ENCODE measurements around the gene FBXO2.
"Not testable (repeated sequence)": the region's sequence is repeated elsewhere in the genome, so short reads cannot be mapped to it uniquely, and the experiment has no call there.

FBXO2 gene

DNA sequence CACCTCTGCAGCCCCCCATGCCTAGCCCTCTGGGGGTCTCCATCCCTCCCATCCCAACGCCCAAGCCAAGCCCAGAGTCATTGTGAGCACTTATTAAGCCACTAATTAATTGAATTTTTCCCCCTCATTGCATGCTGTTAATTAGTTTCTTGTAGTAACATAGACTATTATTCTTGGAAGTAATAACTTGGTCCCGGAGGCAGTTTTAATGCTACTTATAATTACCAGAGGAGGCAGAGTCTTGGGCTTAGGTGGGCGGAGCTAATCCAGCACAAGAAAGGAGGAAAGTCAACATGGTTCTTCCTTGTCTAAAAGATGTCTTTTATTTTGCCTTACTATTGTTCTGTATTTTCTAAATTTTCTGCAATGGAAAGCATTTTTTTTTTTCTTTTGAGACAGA, 27.7 kb downstream of the FBXO2 start:
- no peak for DNase-seq

DNA sequence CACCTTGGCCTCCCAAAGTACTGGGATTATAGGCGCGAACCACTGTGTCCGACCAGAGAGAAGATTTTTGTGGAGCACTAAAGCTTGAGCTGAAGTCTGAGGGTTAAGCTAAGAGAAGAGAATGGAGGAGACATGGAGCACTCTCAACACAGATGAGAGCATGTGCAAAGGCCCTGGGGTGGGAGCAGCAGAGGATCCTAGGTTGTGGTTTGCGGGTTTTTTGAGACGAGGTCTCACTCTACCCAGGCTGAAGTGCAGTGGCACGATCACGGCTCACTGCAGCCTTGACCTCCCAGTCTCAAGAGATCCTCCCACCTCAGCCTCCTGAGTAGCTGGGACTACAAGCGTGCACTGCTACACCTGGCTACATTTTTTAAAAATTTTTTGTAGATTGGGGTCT, 30.5 kb downstream of the FBXO2 start:
- DNase-seq: no peak

DNA sequence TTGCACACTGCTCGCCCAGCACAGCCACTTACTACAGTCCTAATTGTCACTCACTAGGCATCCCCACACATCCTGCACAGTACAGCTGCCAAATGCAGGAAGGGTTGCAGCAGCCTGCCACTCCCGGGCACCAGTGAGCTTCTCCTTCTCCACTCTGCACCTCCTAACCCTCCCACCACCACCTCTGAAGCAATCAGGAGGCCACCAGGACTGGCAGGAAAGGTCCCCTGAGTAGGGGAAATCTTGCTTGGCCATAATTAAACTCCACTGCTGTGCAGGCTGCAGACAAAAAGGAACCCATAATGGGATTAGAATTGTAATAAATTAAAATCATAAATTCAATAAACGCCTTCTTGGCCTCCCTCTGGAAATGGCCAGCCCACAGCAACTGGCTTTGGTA, 31.8 kb downstream of the FBXO2 start:
- DNase-seq: no peak

DNA sequence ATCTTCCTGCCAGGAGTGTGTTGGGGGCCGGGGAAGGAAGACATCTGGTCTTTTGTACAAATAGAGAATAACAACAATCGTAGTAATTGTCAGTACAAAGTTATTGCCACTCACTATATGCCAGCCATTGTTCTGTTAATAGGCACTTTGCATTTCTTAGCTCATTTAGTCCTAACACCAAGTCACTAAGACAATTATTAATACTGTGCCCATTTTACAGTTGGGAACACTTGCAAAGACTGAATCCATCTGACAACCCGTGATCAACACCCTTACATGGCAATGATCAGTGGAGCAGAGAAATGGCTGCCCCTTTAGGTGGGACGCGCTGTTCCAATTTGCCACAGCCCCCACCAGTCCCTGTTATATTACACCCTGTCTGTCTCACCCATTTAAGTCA, 33.3 kb downstream of the FBXO2 start:
- no peak for DNase-seq

DNA sequence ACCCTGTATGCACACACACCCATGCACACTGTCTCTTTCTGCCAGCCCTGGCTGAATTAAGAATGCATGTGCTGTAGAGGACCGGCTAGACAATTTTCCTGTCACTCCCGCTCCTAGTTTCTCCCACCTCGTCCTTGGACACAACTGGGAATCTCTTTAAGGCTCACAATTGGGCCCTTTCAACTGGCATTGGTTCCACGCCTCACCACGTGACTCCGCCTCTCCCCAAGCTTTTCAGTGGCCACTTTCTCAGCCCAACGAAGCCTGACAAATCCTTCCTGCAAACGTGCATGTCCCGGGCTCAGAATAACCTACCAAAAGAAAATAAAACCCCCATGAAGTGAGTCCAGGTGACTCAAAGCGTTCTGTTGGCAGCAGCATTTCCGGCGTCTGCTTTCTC, 33.8 kb downstream of the FBXO2 start:
- DNase-seq: no peak

DNA sequence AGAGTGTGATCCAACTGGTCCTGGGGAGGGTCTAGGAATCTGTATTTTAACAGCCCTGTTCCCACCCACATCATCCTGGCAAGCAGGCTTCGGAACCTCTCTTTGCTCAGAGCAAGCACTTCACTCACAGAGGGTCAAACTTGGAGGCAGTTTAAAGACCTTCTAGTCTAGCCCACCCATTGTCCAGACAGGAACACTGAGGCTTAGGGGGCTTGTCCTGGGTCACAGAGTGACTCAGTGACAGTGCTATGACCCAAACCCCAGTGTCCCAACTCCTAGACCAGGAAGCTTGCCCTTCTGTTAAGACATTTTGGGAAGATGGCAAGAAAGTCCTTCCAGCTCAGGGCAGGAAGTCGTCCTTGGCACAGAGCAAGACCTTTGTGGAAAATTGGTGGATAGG, 36.5 kb downstream of the FBXO2 start:
- DNase-seq: no peak

DNA sequence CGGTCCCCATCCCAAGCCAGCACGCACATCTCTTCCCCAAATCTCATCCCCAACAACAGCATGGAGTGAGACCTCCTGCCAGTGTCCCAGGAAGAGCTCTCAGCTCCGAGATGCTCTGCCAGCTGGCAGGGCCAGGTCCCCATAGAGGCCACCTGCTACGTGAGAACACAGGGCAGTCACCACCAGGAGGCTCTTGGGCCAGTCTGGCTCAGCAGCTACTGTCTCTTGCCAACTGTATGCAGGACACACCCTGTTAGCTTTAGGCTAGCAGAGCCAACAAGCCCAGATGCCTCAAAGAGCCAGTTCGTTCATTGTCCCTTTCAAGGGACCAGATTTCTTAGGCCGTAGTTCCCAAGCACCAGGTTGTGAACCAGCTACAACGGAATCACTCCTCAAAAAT, 36.9 kb downstream of the FBXO2 start:
- no peak for DNase-seq

DNA sequence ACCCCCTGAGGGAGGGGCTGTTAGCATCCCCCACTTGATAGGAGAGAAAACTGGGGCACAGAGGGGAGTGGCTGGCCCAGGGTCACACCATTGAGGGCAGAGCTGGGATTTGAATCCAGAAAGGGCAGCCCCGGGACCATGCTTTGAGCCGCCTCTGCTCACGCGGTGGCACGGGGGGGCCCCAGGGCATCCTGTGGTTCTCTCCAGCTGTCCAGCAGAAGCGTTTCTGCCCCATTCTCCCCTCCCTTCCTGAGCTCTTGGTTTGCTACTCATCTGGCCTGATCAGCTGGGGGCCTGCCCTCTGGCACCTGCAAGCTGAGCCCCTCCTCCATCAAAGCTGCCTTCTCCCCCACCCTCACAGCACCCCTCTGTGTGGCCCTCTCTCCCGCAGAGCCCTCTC, 37.5 kb downstream of the FBXO2 start:
- DNase-seq: no peak

DNA sequence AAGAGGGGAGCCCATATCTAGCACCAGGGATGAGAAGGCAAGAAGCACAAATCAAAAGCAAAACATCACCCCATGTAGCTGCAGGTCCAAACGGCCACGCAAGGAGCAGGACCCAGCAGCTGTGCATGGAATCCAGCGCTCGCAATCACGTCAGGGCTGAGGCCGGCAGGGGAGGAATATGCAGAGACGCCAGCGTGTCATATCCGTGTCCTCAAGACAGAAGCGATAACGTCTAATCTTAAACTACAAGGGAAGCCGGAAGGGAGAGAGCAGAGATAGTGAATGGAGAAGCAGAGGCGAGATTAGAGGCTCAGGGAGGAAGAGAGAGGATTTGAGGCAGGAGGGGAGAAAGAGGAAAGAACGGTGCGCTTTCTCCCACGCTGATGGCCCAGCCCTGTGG, 39.1 kb downstream of the FBXO2 start:
- DNase-seq: no peak

DNA sequence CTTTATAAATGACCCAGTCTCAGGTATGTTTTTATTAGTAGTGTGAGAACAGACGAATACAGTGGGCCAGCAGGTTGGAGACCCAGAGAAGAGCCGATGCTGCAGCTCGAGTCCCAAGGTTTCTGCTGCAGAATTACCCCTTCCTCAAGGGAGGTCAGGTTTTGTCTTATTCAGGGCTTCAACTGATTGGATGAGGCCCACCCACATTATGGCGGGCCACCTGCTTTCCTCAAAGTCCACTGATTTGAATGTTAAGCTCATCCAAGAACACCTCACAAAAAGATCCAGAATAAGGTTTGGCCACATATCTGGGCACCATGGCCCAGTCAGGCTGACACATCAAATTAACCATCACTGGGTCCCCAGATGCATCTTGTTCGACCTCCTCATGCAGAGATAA, 40.9 kb downstream of the FBXO2 start:
- no peak for DNase-seq

DNA sequence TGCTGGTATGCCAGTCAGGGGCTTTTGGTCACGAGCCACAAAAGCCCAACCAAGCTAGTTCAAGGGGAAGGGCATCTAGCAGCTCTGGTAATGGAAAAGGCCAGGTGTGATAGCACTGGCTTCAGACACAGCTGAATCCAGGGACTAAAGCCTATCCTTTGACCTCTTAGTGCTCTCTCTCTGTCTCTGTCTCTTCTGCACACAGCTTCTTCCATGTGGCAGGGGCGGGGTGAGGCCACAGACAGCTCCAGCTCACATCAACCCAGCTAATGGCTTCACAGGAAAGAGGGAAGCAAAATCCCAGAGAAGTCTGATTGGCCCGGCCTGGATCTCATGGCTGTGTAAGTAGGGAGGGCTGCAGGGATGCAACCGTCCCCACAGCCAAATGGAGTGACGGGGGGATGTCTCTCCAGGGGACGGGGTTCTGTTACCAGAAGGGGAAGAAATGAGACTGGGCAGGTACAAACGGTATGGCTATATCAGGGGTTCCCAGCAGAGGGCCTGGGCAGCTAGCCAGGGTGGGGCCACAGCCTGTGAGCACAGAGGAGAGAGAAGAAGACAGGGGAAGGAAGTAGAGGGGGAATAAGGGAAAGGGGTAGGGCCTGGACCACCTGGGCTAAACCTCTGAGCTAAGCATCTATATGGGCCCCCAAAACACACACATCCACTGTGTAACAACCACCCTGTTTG, 42.4 kb downstream of the FBXO2 start:
- DNase-seq: no peak

DNA sequence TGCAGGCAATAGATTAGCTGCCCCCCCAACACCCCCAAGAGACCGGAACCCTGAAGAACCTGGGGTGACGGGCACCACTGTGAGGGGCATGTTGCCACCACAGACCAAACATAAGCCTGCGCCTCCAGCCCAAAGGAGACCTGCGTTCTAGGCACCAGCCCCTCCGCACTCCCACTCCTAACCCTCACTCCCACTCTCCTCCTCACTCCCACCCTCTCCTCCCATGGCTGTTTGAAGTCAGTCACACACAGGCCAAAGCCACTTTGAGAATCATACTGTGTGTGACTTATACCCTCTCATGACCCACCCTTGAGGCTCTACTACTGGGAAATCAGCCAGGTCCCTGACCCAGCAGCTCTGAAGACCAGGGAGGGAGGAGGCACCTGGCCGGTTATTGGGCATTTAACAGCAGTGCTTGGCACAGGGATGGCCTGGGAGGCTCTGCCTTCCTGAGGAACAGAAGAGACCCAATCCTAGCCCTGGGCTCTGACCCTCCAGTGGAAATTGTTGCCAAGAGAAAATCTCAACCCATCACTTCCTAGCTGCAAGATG, 43.5 kb downstream of the FBXO2 start:
- no peak for DNase-seq

DNA sequence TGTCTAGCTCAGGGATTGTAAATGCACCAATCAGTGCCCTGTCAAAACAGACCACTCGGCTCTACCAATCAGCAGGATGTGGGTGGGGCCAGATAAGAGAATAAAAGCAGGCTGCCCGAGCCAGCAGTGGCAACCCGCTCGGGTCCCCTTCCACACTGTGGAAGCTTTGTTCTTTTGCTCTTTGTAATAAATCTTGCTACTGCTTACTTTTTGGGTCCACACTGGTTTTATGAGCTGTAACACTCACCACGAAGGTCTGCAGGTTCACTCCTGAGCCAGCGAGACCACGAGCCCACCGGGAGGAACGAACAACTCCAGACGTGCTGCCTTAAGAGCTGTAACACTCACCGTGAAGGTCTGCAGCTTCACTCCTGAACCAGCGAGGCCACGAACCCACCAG, 44.9 kb downstream of the FBXO2 start:
- DNase-seq: not testable (repeated sequence)

DNA sequence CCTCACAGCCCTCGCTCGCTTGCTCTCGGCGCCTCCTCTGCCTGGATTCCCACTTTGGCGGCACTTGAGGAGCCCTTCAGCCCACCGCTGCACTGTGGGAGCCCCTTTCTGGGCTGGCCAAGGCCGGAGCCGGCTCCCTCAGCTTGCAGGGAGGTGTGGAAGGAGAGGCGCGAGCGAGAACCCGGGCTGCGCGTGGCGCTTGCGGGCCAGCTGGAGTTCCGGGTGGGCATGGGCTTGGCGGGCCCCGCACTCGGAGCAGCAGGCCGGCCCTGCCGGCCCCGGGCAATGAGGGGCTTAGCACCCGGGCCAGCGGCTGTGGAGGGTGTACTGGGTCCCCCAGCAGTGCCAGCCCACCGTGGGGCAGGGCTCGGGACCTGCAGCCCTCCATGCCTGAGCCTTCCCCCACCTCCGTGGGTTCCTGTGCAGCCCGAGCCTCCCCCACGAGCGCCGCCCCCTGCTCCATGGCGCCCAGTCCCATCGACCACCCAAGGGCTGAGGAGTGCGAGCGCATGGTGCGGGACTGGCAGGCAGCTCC, 45.6 kb downstream of the FBXO2 start:
- not testable (repeated sequence) for DNase-seq

DNA sequence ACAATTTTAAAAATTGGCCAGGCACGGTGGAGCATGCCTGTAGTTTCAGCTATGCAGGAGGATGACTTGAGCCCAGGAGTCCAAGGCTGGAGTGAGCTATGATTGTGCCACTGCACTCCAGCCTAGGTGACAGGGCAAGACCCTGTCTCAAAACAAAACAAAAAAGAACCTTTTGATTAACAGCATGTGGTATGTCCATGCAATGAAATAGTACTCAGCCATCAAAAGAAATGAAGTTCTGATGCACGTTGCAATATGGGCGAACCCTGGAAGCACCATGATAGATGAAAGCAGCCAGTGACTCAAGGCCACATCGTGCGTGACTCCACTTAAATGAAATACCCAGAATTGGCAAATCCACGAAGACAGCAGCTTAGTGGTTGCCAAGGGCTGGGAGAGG, 47.5 kb downstream of the FBXO2 start:
- DNase-seq: no peak

DNA sequence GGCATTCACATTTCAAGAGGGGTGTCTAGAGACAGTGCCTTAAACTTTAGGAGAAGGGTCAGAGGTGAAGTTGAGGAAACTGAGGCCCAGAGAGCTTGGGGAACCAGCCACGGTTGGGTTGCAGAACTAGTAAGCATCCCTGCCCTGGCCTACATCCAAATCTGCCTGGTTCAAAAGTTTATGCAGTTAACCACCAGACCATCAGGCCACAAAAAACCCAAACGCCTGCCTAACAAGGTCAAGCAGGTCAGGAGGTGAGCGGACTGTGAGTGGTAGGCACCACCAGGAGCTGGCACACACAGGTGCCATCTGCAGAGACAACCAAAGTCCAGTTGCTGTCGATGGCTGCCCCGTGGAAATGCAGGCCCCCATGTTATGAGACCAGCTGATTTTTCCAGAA, 51.2 kb downstream of the FBXO2 start:
- DNase-seq: no peak

DNA sequence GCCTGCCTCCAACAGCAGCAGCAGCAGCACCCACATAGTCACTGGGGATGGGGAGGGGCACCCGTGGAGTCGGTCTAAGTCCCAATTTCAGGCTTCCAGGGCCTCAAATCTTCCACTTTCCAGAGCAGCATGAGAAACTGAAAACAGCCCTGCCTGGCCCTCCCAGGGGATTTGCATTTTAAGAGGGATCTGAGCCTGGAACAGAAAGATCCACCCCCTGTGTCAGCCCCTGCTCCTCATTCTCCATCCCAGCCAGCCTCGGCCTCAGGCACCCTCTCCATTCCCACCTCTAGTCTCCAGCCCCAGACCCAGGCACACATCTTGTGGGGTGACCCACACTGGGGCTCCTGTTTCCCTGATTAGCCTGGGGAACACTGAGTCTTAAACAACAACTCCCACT, 51.8 kb downstream of the FBXO2 start:
- DNase-seq: no peak

DNA sequence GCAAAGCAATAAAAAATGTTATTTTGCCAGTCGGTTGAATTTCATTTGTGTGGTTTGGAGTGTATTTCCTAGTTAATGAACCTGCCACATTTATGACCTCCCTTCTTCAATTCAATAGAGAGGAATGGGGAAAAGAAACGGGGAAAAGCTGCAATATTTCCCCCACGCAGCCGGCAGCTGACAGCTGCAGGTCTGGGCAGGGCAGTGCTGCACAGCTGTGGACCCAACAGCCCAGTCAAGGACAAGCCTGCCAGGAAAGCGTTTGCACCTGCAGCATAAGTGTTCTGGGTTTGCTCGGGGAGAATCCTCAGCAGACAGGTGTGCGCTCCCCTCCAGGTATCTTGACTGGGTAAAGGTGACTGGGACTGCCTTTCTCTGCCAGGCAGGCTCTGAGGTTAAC, 53.4 kb downstream of the FBXO2 start:
- DNase-seq: no peak

DNA sequence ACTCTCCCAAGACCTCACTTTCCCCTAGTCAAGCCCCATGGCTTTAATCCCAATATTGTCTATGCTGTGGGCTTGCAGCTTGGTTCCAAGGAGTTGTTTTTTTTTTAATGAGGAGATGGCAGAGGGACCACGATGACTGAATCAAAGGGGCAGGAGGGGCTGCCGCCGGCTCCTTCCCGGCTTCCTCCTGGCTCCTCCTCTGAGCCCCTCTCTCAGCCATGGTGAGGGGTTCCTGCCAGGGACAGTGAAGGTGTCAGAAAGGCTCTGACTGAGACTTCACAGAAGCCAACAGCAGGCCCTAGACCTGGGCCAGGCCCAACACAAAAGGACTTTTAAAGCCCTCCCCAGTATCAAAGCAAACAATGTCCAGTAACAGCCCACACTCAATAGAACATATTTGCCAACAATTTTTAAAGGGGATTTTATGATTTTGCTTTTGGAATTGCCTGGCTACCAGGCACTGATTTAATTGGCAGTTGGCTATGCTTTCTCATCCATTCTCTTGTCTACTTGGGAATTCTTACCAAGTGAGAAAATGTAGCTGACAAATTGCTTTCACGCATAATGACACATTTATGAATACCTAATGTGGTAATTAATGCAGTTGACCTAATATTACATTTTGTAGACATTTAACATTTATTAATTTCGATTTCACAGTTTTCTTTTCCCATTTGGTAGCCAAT, 54.2 kb downstream of the FBXO2 start:
- no peak for DNase-seq

DNA sequence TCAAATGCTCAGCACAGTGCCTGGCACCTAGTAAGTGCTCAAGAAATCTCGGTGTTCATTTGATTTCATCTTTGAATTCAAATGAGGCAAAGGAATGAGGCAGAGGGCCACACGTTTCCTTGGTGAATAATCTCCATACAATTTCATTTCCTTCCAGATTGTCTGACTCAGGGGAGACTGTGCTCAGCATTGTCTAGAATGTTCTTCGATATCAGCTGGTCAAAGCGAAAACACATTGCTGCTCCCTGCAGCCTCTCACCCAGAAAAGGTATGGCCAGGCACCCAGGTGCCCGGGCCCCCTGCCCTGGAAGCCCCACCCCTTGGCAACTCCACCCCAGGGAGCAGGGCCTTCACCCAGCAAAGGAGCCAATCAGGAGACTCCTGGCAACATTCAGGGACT, 55.8 kb downstream of the FBXO2 start:
- DNase-seq: no peak

Data from CD4-positive, alpha-beta T cell treated with Interleukin-4 for 1 hour (primary cell).